Keratinocyte (primary cell): ENCODE data around the gene SMIM3. TPM values are rescaled to one million over a fixed set of nuclear protein-coding genes. Genes with fewer than 3 reads are reported as not detected.
"Not testable (repeated sequence)": the region's sequence is repeated elsewhere in the genome, so short reads cannot be mapped to it uniquely, and the experiment has no call there.

Experiments
- DNase-seq: peaks from one replicate; pipeline ENCODE4 v3.0.0-alpha.2; 2011; ENCODE audit warnings: low read depth, missing footprints, low spot score
- FAIRE-seq: peaks from 2 replicates; lab custom pipeline; 2011; peaks lifted over from hg19 to GRCh38; lab: Jason Lieb, UNC
- H2AFZ ChIP-seq: 2 replicates; pipeline ENCODE4 v1.6.0; 2012; ENCODE audit warnings: low read length, control low read depth, inconsistent platforms; ENCODE audit not compliant: control insufficient read depth
- H3K27ac ChIP-seq: 2 replicates; pipeline ENCODE4 v1.5.1; 2011; ENCODE audit warnings: low read length; ENCODE audit not compliant: control insufficient read depth, insufficient read depth
- H3K27me3 ChIP-seq: 3 replicates; pipeline ENCODE4 v1.6.0; 2011; ENCODE audit warnings: low read length; ENCODE audit not compliant: control insufficient read depth, insufficient read depth; ENCODE audit errors: extremely low read depth
- H3K36me3 ChIP-seq, 2 experiments: 2 replicates in 1 of 2; 3 replicates in 1 of 2; pipeline ENCODE4 v1.5.1; 2011; ENCODE audit warnings: low read length in 2 of 2, mild to moderate bottlenecking in 1 of 2; ENCODE audit not compliant: control insufficient read depth in 2 of 2, insufficient read depth in 2 of 2; ENCODE audit errors: extremely low read depth in 1 of 2
- H3K4me1 ChIP-seq: 3 replicates; pipeline ENCODE4 v1.5.1; 2011; ENCODE audit warnings: low read length; ENCODE audit not compliant: control insufficient read depth, insufficient read depth; ENCODE audit errors: extremely low read depth
- H3K4me2 ChIP-seq: 3 replicates; pipeline ENCODE4 v1.6.0; 2011; ENCODE audit warnings: low read depth, low read length; ENCODE audit not compliant: control insufficient read depth, insufficient read depth; ENCODE audit errors: extremely low read depth
- H3K4me3 ChIP-seq, 3 experiments: fragments of 200-600 bp in 1 of 3; sonication (generic) in 1 of 3; 2 replicates in 2 of 3; 3 replicates in 1 of 3; pipeline ENCODE4 v1.5.1; 2011 to 2016; ENCODE audit warnings: low read length in 3 of 3, mild to moderate bottlenecking in 3 of 3, control low read depth in 2 of 3, inconsistent platforms in 1 of 3, low read depth in 1 of 3, mixed read lengths in 1 of 3, mixed run types in 1 of 3, moderate library complexity in 1 of 3; ENCODE audit not compliant: control insufficient read depth in 2 of 3, insufficient read depth in 2 of 3; ENCODE audit errors: extremely low read depth in 1 of 3
- H3K79me2 ChIP-seq: 2 replicates; pipeline ENCODE4 v1.6.0; 2012; ENCODE audit warnings: low read length; ENCODE audit not compliant: control insufficient read depth, insufficient read depth
- H3K9ac ChIP-seq: 3 replicates; pipeline ENCODE4 v1.6.0; 2011; ENCODE audit warnings: low read length; ENCODE audit not compliant: control insufficient read depth, insufficient read depth; ENCODE audit errors: extremely low read depth
- H3K9me1 ChIP-seq: 3 replicates; pipeline ENCODE4 v1.6.0; 2011; ENCODE audit warnings: low read length; ENCODE audit not compliant: control insufficient read depth, insufficient read depth; ENCODE audit errors: extremely low read depth
- H3K9me3 ChIP-seq: 2 replicates; pipeline ENCODE4 v1.5.1; 2012; ENCODE audit warnings: low read depth, low read length; ENCODE audit not compliant: control insufficient read depth
- H4K20me1 ChIP-seq: 3 replicates; pipeline ENCODE4 v1.6.0; 2011; ENCODE audit warnings: low read length; ENCODE audit not compliant: control insufficient read depth, insufficient read depth; ENCODE audit errors: extremely low read depth
- EZH2 ChIP-seq: IDR thresholded peaks from one replicate; pipeline ENCODE4 v1.6.1; 2012; ENCODE audit warnings: inconsistent platforms, mild to moderate bottlenecking, low read length, moderate library complexity
- dilution Hi-C: fragments of 300-500 bp; cut with MboI; formaldehyde crosslinking; loops from one replicate; pipeline ENCODE4 v1.7.0; 2020; ENCODE audit warnings: low sequenced_read_pairs; ENCODE audit not compliant: extremely low pct_ligation_motif_present
- polyA plus RNA-seq, 5 experiments: library from polyadenylated mRNA; depleted of rRNA in 3 of 5; stranded (reverse) in 3 of 5; stranded (forward) in 1 of 5; unstranded in 1 of 5; fragments of >200 nt; gene quantifications; 1 replicate in 1 of 5; 2 replicates in 3 of 5; 3 replicates in 1 of 5; pipeline versions ENCODE4 v1.2.1 to v1.2.3, GENCODE V29; 2011 to 2012; ENCODE audit warnings: missing spikeins in 2 of 5, low read depth in 1 of 5, low replicate concordance in 1 of 5
- TF ChIP-seq, protein P1 (sequence below), 3 experiments: IDR thresholded peaks in 1 of 3; conservative IDR thresholded peaks in 1 of 3; optimal IDR thresholded peaks in 1 of 3; 2 replicates in 2 of 3; 3 replicates in 1 of 3; pipeline versions ENCODE3 to v1.5.1; 2011; ENCODE audit warnings: low read length in 3 of 3, mild to moderate bottlenecking in 3 of 3, moderate library complexity in 2 of 3, control low read depth in 1 of 3, inconsistent platforms in 1 of 3; ENCODE audit not compliant: insufficient read depth in 2 of 3; ENCODE audit errors: extremely low read depth in 1 of 3

The SMIM3 gene
- polyA plus RNA-seq, 1 donor (not counting 4 experiments of a cell fraction or from before 2014, with no cell fraction given): 29.7 TPM

DNA sequence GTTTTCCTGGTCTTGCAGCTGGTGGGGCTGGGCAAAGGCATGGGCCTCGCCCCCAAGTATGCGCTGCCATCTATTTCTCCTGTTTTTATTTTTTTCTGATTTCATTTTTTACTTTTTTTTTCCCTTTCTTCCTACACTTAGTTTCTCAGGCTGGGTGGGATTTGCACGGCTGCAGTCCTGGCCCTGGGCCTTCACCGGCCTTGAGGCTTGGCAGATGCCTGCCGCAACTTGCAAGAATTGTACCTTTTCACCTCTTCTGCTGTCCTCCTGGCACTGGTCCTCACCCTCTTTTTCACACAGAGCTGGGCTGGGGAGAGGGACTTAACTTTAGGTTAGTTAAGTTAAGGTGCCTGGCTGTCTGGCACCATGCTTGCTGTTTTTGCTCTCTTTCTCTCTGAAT, 57.5 kb downstream of the SMIM3 start:
- H2AFZ ChIP-seq: no peak overlapping the region
- DNase-seq (no peak), FAIRE-seq (no peak)
- no peak overlapping the region for H3K4me3 ChIP-seq
- H3K4me1 ChIP-seq: peaks cover 2% of the 10 kb centered on the region
- H3K27me3 ChIP-seq: no peaks in the 10 kb centered on the region
- H3K9me3 ChIP-seq: no peaks in the 10 kb centered on the region
- no peaks in the 10 kb centered on the region for H4K20me1 ChIP-seq
- no peak overlapping the region for H3K27ac ChIP-seq
- no peaks in the 10 kb centered on the region for H3K36me3 ChIP-seq
- no peaks in the 10 kb centered on the region for H3K9me1 ChIP-seq
- H3K79me2 ChIP-seq: no peaks in the 10 kb centered on the region
- dilution Hi-C loops: no loop called here
- no peak overlapping the region for H3K4me2 ChIP-seq
- H3K9ac ChIP-seq: no peak overlapping the region
- TF ChIP-seq EZH2: no peak

DNA sequence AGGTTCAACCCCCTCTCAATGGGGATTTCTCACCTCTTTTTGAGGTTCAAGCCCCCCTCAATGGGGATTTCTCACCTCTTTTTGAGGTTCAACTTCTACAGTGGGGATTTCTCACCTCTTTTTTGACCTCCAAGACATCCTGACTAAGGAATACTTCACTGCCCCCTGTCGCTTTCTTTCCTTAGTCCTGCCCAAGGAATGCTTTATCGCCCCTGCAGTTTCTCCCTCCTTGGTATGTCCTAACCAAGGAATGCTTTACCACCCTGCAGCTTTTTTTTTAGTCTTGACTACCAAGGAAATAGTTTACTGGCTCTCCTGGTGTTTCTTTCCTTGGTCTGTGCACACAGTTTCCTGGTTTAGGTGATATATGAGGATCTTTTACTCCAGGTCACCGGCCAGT, 58.1 kb downstream of the SMIM3 start:
- H3K4me3 ChIP-seq: no peak overlapping the region
- H3K36me3 ChIP-seq: no peaks in the 10 kb centered on the region
- no peak overlapping the region for H3K4me2 ChIP-seq
- FAIRE-seq: no peak
- H3K9me3 ChIP-seq: no peaks in the 10 kb centered on the region
- no peaks in the 10 kb centered on the region for H3K9me1 ChIP-seq
- no peak overlapping the region for H3K27ac ChIP-seq
- no peaks in the 10 kb centered on the region for H4K20me1 ChIP-seq
- DNase-seq: no peak
- peaks cover 2% of the 10 kb centered on the region for H3K4me1 ChIP-seq
- H3K27me3 ChIP-seq: no peaks in the 10 kb centered on the region
- H3K9ac ChIP-seq: no peak overlapping the region
- dilution Hi-C loops: no loop called here
- H3K79me2 ChIP-seq: no peaks in the 10 kb centered on the region
- TF ChIP-seq, protein P1, sequence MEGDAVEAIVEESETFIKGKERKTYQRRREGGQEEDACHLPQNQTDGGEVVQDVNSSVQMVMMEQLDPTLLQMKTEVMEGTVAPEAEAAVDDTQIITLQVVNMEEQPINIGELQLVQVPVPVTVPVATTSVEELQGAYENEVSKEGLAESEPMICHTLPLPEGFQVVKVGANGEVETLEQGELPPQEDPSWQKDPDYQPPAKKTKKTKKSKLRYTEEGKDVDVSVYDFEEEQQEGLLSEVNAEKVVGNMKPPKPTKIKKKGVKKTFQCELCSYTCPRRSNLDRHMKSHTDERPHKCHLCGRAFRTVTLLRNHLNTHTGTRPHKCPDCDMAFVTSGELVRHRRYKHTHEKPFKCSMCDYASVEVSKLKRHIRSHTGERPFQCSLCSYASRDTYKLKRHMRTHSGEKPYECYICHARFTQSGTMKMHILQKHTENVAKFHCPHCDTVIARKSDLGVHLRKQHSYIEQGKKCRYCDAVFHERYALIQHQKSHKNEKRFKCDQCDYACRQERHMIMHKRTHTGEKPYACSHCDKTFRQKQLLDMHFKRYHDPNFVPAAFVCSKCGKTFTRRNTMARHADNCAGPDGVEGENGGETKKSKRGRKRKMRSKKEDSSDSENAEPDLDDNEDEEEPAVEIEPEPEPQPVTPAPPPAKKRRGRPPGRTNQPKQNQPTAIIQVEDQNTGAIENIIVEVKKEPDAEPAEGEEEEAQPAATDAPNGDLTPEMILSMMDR (optimal IDR thresholded peaks at IDR 0.05 in 1 of 3, IDR thresholded peaks at IDR 0.05 in 1 of 3, conservative IDR thresholded peaks at IDR 0.05 in 1 of 3; ENCODE audit: extremely low read depth in 1 of 3, insufficient read depth in 2 of 3, low read length in 3 of 3): no peak
- no peak for TF ChIP-seq EZH2
- H2AFZ ChIP-seq: no peak overlapping the region

DNA sequence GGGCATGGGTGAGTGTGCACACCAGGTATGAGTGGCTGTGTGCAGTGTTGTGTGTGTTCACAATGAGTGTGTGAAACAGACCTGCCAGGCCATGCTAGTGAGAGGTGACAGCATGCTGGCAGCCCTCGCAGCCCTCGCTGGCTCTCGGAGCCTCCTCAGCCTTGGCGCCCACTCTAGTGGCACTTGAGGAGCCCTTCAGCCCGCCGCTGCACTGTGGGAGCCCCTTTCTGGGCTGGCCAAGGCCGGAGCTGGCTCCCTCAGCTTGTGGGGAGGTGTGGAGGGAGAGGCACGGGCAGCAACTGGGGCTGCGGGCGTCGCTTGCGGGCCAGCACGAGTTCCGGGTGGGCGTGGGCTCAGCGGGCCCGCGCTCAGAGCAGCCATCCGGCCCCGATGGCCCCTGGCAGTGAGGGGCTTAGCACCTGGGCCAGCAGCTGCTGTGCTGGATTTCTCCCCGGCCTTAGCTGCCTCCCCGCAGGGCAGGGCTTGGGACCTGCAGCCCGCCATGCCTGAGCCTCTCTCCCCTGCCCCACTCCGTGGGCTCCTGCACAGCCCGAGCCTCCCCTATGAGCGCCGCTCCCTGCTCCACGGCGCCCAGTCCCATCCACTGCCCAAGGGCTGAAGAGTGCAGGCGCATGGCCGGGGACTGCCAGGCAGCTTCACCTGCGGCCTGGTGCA, 66.8 kb downstream of the SMIM3 start:
- FAIRE-seq, dilution Hi-C loops: not testable (repeated sequence)

DNA sequence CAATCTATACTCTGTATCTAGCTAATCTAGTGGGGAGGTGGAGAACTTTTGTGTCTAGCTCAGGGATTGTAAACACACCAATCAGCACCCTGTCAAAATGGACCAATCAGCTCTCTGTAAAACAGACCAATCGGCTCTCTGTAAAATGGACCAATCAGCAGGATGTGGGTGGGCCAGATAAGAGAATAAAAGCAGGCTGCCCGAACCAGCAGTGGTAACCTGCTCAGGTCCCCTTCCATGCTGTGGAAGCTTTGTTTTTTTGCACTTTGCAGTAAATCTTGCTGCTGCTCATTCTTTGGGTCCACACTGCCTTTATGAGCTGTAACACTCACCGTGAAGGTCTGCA, 67.7 kb downstream of the SMIM3 start, which contains the start of gene IRGM:
Gene IRGM (plus strand): TSS at position 214 of the 346 bp plus-strand sequence. CDS start 1,603 bp downstream, outside the sequence.
- H3K4me1 ChIP-seq, H3K9me3 ChIP-seq, H4K20me1 ChIP-seq, H3K27ac ChIP-seq, H3K4me2 ChIP-seq, H2AFZ ChIP-seq, FAIRE-seq, H3K27me3 ChIP-seq, dilution Hi-C loops, H3K9me1 ChIP-seq, H3K79me2 ChIP-seq, DNase-seq, H3K36me3 ChIP-seq, H3K9ac ChIP-seq, H3K4me3 ChIP-seq: not testable (repeated sequence)

More for the DNA sequence above, 66.8 kb downstream of the SMIM3 start:
- not testable (repeated sequence) for H3K27me3 ChIP-seq, H3K79me2 ChIP-seq, H2AFZ ChIP-seq, H4K20me1 ChIP-seq, DNase-seq, H3K27ac ChIP-seq, H3K9ac ChIP-seq, H3K36me3 ChIP-seq, H3K9me1 ChIP-seq, H3K4me1 ChIP-seq, H3K4me2 ChIP-seq, H3K9me3 ChIP-seq, H3K4me3 ChIP-seq
